8988T (cell line): ENCODE results near the gene C1GALT1C1.
"Not testable (repeated sequence)": the region's sequence is repeated elsewhere in the genome, so short reads cannot be mapped to it uniquely, and the experiment has no call there.

Experiments
- DNase-seq: peaks from one replicate; pipeline ENCODE4 v3.0.0; 2011

Gene C1GALT1C1

GRCh38 chrX:120629667-120630537 lies at the start of gene C1GALT1C1:
TSS of gene C1GALT1C1 (minus strand) at chrX:120630054. CDS start at chrX:120627166, 2,888 bp downstream.
- peak; percentile 24 for DNase-seq

- no peak for DNase-seq
Observed at GRCh38 chrX:120677004-120677652, 47.3 kb upstream of the C1GALT1C1 start.

- DNase-seq, result no peak
Observed at GRCh38 chrX:120672841-120673530, 43.1 kb upstream of the C1GALT1C1 start.

GRCh38 chrX:120672389-120672788 lies 42.5 kb upstream of the C1GALT1C1 start:
- DNase-seq, result no peak

- DNase-seq, result no peak
Observed at GRCh38 chrX:120671963-120672362, 42.1 kb upstream of the C1GALT1C1 start.

GRCh38 chrX:120668357-120668756 lies 38.5 kb upstream of the C1GALT1C1 start:
- DNase-seq, result no peak

GRCh38 chrX:120664535-120664934 lies 34.7 kb upstream of the C1GALT1C1 start:
- DNase-seq, result not testable (repeated sequence)

GRCh38 chrX:120664081-120664480 lies 34.2 kb upstream of the C1GALT1C1 start:
- no peak for DNase-seq

- no peak for DNase-seq
Observed at GRCh38 chrX:120662662-120663061, 32.8 kb upstream of the C1GALT1C1 start.

GRCh38 chrX:120660637-120661036 lies 30.8 kb upstream of the C1GALT1C1 start:
- no peak for DNase-seq

GRCh38 chrX:120653000-120653399 lies 23.1 kb upstream of the C1GALT1C1 start:
- DNase-seq, result no peak

GRCh38 chrX:120652256-120652655 lies 22.4 kb upstream of the C1GALT1C1 start:
- DNase-seq, result not testable (repeated sequence)

- DNase-seq, result no peak
Observed at GRCh38 chrX:120647127-120647526, 17.3 kb upstream of the C1GALT1C1 start.

GRCh38 chrX:120642871-120643270 lies 13.0 kb upstream of the C1GALT1C1 start:
- no peak for DNase-seq

- DNase-seq, result no peak
Observed at GRCh38 chrX:120638619-120639018, 8.8 kb upstream of the C1GALT1C1 start.

- DNase-seq, result no peak
Observed at GRCh38 chrX:120625371-120625770, 4.5 kb downstream of the C1GALT1C1 start.

- no peak for DNase-seq
Observed at GRCh38 chrX:120617996-120618630, 11.7 kb downstream of the C1GALT1C1 start.

- DNase-seq, result no peak
Observed at GRCh38 chrX:120614816-120615215, 15.0 kb downstream of the C1GALT1C1 start.

GRCh38 chrX:120612086-120612485 lies 17.8 kb downstream of the C1GALT1C1 start:
- DNase-seq, result no peak

GRCh38 chrX:120604361-120604782 lies 25.5 kb downstream of the C1GALT1C1 start:
- DNase-seq, result no peak

- DNase-seq, result no peak
Observed at GRCh38 chrX:120603707-120604360, 26.0 kb downstream of the C1GALT1C1 start, which contains the start of gene MCTS1. TSS of gene MCTS1 (plus strand) at chrX:120604101. CDS start at chrX:120604237, 136 bp downstream.

- no peak for DNase-seq
Observed at GRCh38 chrX:120585702-120586101, 44.2 kb downstream of the C1GALT1C1 start.
